ENCODE data around the gene PALLD. TPM values are rescaled to one million over a fixed set of nuclear protein-coding genes. Genes with fewer than 3 reads are reported as not detected.
A peak's percentile ranks its signal among the peaks of the same experiment; 100 is the strongest.

Gene PALLD
- total RNA-seq, 1 donor from 2014 or later, result 204 TPM

DNA sequence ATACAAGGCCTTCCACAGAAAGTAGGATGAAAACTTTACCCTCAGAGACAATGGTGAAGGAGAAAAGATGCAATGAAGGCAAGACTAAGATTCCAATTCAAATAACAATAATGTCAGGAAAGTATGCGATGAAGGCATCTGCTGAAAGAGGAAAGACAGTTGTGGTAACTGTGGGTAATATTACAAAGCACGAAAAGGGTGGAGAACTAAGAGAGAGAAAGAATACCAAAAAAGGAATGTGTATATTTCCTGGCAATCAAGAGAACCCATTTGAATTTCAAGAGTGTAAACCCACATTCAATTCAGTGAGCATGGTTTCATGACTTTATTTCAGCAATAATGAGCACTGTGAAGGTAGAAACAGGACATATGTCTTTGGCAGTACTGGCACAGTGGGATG lies 225.5 kb downstream of the PALLD start:
- no peaks in the 10 kb centered on the region for H3K27me3 ChIP-seq
- no peak for TF ChIP-seq CTCF (IDR thresholded peaks at IDR 0.05)
- peak overlapping the region in 1 of 2 donors; percentile 6 for H3K4me3 ChIP-seq
- intact Hi-C loops (cut with DNase I), result no loop called here
- H3K36me3 ChIP-seq, result no peaks in the 10 kb centered on the region
- peaks cover 0 to 2% of the 10 kb centered on the region in 2 donors for H3K9me3 ChIP-seq
- DNase-seq (ENCODE audit: low spot score in 2 of 2), result no peak
- peaks cover 2 to 11% of the 10 kb centered on the region in 2 donors for H3K4me1 ChIP-seq
- H3K27ac ChIP-seq, result peak overlapping the region in 1 of 2 donors; percentile 29

GRCh38 chr4:168723020-168723419 lies 226.2 kb downstream of the PALLD start:
- Histone ChIP-seq H3K4me3 (peak overlapping the region in 1 of 2 donors; percentile 6), H3K36me3 (no peaks in the 10 kb centered on the region), H3K27me3 (no peaks in the 10 kb centered on the region), H3K4me1 (peaks cover 0 to 8% of the 10 kb centered on the region in 2 donors), H3K9me3 (peaks cover 0 to 8% of the 10 kb centered on the region in 2 donors), H3K27ac (peak overlapping the region in 1 of 2 donors; percentile 29)
- DNase-seq (ENCODE audit: low spot score in 2 of 2), result no peak
- TF ChIP-seq CTCF (IDR thresholded peaks at IDR 0.05), result no peak
- intact Hi-C loops (cut with DNase I), result no loop called here

- H3K27ac ChIP-seq, result peak overlapping the region in 1 of 2 donors; percentile 29
- no peak overlapping the region for H3K4me3 ChIP-seq
- intact Hi-C loops (cut with DNase I), result no loop called here
- DNase-seq (ENCODE audit: low spot score in 2 of 2), result no peak
- peaks cover 0 to 6% of the 10 kb centered on the region in 2 donors for H3K4me1 ChIP-seq
- no peaks in the 10 kb centered on the region for H3K27me3 ChIP-seq
- no peak for TF ChIP-seq CTCF (IDR thresholded peaks at IDR 0.05)
- H3K9me3 ChIP-seq, result peaks cover 0 to 10% of the 10 kb centered on the region in 2 donors
- no peaks in the 10 kb centered on the region for H3K36me3 ChIP-seq
These were observed 226.7 kb downstream of the PALLD start for GRCh38 chr4:168723569-168723968.

DNA sequence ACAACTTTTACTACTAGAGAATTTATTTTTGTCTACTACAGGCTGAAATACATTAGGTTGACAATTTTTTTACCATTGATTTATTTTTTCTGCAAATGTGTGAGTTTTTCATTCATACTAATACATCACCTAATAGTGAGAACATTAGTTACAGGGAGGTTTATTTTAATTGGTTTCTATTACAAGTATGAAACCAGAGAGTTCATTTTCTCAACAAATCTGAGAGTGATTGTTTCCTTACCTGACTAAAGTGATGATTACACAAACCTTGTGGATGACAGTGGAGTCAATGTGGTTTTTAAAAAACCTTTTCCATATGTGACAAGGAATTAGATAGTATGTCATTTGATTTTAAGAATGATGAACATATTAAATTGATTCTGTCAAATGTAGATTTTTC lies 227.4 kb downstream of the PALLD start:
- Histone ChIP-seq H3K9me3 (peaks cover 0 to 10% of the 10 kb centered on the region in 2 donors), H3K4me1 (peaks cover 0 to 6% of the 10 kb centered on the region in 2 donors), H3K4me3 (no peak overlapping the region), H3K27ac (no peak overlapping the region), H3K36me3 (no peaks in the 10 kb centered on the region), H3K27me3 (no peaks in the 10 kb centered on the region)
- TF ChIP-seq CTCF (IDR thresholded peaks at IDR 0.05), result no peak
- no peak for DNase-seq (ENCODE audit: low spot score in 2 of 2)
- intact Hi-C loops (cut with DNase I), result no loop called here

DNA sequence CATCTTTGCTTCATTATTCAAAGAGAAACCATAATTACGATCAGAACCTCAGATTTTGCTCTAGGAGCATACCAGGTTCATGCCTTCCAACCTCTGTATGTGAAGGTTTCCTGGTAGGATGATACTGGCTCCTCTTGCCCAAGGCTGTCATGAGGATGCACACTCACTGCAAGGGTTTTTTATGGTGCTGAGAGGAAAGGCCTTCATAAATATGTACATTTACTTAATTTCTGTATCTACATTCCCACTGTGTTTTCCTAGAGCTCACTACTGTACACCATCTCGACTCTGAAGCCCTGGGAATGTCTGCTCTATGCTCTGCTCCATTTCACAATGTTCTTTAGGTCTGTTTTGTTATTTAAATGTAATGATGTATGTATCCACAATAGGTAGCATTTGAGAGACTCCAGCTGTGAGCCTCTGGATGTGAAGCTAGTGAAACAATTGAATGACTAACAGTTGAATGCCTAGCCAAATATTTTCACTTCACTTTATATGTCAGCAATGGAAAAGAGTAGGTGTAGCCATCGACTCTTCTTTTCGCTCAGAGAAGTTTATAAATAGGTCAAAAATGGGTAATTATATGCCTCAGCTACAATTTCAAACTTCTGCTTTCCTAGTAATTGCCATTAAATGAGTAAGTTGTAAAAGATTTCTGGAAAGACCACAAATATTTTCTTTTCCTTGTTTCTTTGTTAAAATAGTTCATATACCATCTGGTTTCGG lies 228.0 kb downstream of the PALLD start:
- Histone ChIP-seq H3K27ac (no peak overlapping the region), H3K27me3 (no peaks in the 10 kb centered on the region), H3K4me1 (peaks cover 0 to 6% of the 10 kb centered on the region in 2 donors), H3K36me3 (no peaks in the 10 kb centered on the region), H3K9me3 (peaks cover 0 to 10% of the 10 kb centered on the region in 2 donors), H3K4me3 (no peak overlapping the region)
- no peak for TF ChIP-seq CTCF (IDR thresholded peaks at IDR 0.05)
- DNase-seq (ENCODE audit: low spot score in 2 of 2), result no peak
- intact Hi-C loops (cut with DNase I), result no loop called here
